ENCODE measurements around the gene LRP8. TPM values are rescaled to one million over a fixed set of nuclear protein-coding genes. Genes with fewer than 3 reads are reported as not detected.

Gene LRP8
- total and polyA plus RNA-seq, 11 donors: 0.27 to 8.0 (median 1.7) TPM

- intact Hi-C loops (cut with DNase I): no loop called here
- Histone ChIP-seq H3K27me3 (peaks cover 0 to 4% (median 0%) of the 10 kb centered on the region in 9 donors), H3K4me1 (peaks cover 0 to 12% (median 2%) of the 10 kb centered on the region in 12 donors), H3K9me3 (no peaks in the 10 kb centered on the region), H3K36me3 (no peaks in the 10 kb centered on the region), H3K4me3 (no peak overlapping the region), H3K27ac (no peak overlapping the region)
- no peak for TF ChIP-seq POLR2A (IDR thresholded peaks at IDR 0.05)
- TF ChIP-seq CTCF (IDR thresholded peaks at IDR 0.05): no peak
- ATAC-seq: no peak
- WGBS, 4 donors: 79 to 84% (median 82%) methylated on average over 3 of the region's 3 CpGs
- no peak for DNase-seq
These were observed 4.3 kb upstream of the LRP8 start for GRCh38 chr1:53332186-53332564.

GRCh38 chr1:53331446-53332185 lies 3.7 kb upstream of the LRP8 start:
- WGBS, 4 donors: 86 to 90% (median 87%) methylated on average over 7 of the region's 7 CpGs
- TF ChIP-seq POLR2A (IDR thresholded peaks at IDR 0.05) (no peak), CTCF (IDR thresholded peaks at IDR 0.05) (no peak)
- Histone ChIP-seq H3K9me3 (no peaks in the 10 kb centered on the region), H3K4me1 (peaks cover 0 to 18% (median 8%) of the 10 kb centered on the region in 12 donors), H3K27ac (no peak overlapping the region), H3K36me3 (no peaks in the 10 kb centered on the region), H3K4me3 (no peak overlapping the region), H3K27me3 (peaks cover 0 to 4% (median 0%) of the 10 kb centered on the region in 9 donors)
- intact Hi-C loops (cut with DNase I): no loop called here
- DNase-seq: peak in 1 of 5 donors; percentile 14
- no peak for ATAC-seq

GRCh38 chr1:53330819-53331218 lies 2.9 kb upstream of the LRP8 start:
- TF ChIP-seq POLR2A (IDR thresholded peaks at IDR 0.05) (no peak), CTCF (IDR thresholded peaks at IDR 0.05) (no peak)

GRCh38 chr1:53328541-53329499 lies 950 bp upstream of the LRP8 start:
- WGBS, 4 donors: 57 to 77% (median 69%) methylated on average over 30 to 35 of the region's 35 CpGs
- Histone ChIP-seq H3K27me3 (peaks cover 0 to 4% (median 0%) of the 10 kb centered on the region in 9 donors), H3K36me3 (no peaks in the 10 kb centered on the region), H3K9me3 (no peaks in the 10 kb centered on the region), H3K4me1 (peaks cover 0 to 34% (median 17%) of the 10 kb centered on the region in 12 donors), H3K4me3 (peak overlapping the region in 8 of 12 donors; percentile 28 to 53 (median 44)), H3K27ac (no peak overlapping the region)
- DNase-seq (peak in 1 of 5 donors; percentile 41), ATAC-seq (no peak)
- no peak for TF ChIP-seq POLR2A (IDR thresholded peaks at IDR 0.05)
- TF ChIP-seq CTCF (IDR thresholded peaks at IDR 0.05): no peak
- intact Hi-C loops (cut with DNase I): no loop called here

More at GRCh38 chr1:53330819-53331218, 2.9 kb upstream of the LRP8 start:
- no peaks in the 10 kb centered on the region for H3K9me3 ChIP-seq
- H3K27me3 ChIP-seq: peaks cover 0 to 4% (median 0%) of the 10 kb centered on the region in 9 donors
- no peak overlapping the region for H3K4me3 ChIP-seq
- intact Hi-C loops (cut with DNase I): no loop called here
- WGBS, 4 donors: 67 to 79% (median 72%) methylated on average over 5 of the region's 5 CpGs
- peak in 1 of 5 donors; percentile 15 for DNase-seq
- no peaks in the 10 kb centered on the region for H3K36me3 ChIP-seq
- peaks cover 0 to 26% (median 12%) of the 10 kb centered on the region in 12 donors for H3K4me1 ChIP-seq
- no peak for ATAC-seq
- H3K27ac ChIP-seq: no peak overlapping the region

All from heart left ventricle (tissue), 16 donors.